ENCODE measurements around the gene TIGD3.
"Not testable (repeated sequence)": the region's sequence is repeated elsewhere in the genome, so short reads cannot be mapped to it uniquely, and the experiment has no call there.

TIGD3 gene

DNA sequence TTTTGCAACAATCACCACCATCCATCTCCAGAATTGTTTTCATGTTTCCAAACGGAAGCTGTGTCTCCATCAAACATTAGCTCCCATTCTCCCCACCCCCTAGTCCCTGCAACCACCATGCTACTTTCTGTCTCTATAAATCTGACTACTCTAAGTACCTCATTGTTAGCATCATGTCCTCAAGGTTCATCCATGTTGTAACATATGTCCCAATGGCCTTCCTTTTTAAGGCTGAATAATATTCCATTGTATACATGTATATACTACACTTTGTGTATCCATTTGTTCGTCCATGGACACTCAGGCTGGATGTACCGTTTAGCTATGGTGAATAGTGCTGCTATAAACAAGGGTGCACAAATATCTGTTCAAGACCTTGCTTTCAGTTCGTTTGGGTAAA, 29.1 kb upstream of the TIGD3 start:
- no peak for DNase-seq

DNA sequence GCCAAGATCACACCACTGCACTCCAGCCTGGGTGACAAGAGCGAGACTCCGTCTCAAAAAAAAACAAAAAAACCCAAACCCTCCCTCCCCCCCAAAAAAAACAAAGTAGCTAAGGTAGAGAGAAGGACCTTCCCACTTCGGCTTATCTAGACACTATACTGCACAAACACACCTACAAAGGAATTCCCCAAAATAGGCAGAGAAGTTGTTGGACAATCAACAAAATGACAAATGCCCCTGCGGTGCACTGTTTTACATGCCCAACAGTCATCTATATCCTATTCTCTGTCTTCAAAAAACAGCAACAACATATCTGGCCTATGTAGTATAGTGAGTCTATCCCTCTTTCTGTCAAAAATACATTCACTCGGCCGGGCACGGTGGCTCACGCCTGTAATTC, 27.5 kb upstream of the TIGD3 start:
- DNase-seq: no peak

DNA sequence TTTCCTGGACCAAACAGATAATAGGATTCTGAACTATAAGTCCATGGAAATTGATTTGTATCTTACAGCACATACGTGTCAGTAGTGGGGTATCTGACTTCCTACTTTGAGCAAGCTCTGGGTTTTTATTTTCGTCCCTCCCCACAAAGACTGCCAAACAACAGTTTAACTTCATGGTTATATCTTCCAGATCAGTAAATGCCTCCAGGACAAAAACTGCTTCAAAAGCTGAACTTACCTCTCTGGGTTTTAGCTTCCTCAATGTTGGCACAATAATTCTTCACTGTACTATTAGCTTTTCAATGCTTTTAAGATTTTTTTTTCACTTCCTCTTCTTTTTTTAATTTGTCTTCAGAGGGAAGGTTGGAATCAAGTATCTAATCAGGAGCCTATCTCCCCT, 25.1 kb upstream of the TIGD3 start:
- DNase-seq: no peak

DNA sequence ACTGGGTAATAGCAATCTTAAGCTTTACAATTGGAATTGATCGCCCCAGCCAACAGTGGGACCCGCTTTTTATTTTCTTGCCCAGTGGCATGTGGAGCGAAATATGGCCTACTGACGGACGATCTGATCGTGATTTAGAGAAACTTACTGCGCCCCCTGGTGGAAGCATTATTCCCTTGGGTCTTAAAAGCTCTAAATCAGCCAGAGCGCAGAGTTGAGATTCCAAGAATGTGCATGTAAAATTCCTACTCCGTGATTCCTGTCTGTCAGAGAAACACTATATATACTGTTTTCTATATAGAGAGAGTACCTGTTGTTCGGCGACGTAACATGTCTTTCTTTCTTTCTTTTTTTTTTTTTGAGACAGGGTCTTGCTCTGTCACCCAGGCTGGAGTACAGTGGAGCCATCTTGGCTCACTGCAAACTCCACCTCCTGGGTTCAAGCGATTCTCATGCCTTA, 24.6 kb upstream of the TIGD3 start:
- DNase-seq: peak; percentile 78 to 82

DNA sequence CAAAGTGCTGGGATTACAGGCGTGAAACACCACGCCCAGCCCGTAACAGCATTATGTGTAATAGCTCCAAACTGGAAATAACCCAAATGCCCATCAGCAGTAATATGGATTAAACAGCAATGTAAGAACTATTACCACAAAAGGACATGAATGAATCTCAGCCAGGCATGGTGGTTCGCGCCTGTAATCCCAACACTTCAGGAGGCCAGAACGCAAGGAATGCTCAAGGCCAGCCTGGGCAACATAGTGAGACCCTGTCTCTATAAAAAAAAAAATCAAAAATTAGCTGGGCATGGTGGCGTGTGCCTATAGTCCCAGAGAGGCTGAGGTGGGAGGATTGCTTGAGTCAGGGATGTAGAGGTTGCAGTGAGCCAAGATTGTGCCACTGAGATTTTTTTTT, 24.0 kb upstream of the TIGD3 start:
- DNase-seq: no peak

DNA sequence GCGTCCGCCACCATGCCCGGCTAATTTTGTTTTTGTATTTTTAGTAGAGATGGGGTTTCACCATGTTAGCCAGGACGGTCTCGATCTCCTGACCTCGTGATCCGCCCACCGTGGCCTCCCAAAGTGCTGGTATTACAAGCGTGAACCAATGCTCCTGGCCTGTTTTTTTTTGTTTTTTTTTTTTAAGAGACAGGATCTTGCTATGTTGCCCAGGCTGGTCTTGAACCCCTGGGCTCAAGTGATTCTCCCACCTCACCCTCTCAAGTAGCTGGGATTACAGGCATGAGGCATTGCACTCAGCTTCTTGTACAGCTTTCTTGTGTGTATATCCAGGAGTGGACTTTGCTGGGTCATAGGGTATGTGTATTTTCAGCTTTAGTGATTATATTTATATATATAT, 22.0 kb upstream of the TIGD3 start:
- DNase-seq: not testable (repeated sequence)

DNA sequence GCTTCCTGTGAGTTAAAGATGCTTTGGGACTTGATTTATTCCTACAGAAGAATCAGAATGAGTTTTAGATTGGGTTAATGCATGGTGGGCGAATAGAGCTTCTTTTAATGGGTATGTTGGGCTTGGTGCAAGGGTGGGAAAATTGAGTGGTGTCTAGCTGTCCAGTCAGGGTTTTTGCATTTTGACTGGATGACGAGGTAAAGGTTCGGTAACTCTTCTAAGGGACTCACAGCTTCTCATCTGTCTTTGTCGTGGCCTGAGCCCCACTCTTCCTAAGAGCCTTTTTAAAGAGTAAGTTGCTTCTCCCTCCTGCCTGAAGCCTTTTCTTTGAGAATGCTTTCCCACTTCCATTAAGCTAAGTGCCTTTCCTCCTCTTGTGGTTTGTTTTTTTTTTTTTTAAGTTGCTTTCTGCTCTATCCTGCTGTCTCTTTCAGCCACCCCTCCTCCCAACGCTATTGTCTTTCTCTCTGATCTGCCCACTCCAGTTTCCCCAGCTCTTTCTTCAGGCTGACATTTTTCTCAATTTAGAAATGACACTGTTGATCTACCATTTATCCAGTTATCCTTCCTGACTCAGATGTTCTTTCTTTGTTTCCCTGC, 19.8 kb upstream of the TIGD3 start:
- DNase-seq: no peak

DNA sequence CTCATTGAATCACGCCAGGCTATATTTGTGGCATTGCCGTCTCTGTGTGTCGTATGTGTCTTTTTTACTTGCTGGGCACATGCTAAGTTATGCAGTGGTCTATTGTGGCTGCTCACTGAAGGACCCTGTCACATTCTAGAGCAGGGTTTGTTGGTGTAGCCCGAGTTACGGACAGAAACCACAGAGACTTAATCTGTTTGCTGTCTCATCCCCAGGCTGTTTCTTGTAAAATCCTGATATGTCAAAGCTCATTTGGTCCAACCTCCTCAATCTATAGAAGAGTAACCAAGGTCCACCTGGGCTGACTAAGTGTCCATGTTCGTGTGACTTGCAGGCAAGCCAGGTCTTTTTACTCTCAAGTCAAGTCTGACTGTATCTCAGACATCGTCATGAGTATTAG, 15.9 kb upstream of the TIGD3 start:
- DNase-seq: no peak

DNA sequence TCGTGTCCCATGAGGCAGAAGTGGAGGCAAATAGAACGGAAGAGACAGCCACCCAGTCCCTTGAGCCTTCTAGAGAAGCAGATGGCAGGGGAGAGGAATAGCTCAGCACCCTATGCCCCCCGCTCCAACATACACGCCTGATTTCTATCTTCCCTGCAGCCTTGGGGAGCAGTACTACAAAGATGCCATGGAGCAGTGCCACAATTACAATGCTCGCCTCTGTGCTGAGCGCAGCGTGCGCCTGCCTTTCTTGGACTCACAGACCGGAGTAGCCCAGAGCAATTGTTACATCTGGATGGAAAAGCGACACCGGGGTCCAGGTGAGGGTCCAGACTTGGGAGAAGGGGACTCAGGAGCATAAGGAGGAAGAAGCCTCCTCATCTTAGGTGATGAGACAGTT, 14.3 kb upstream of the TIGD3 start:
- DNase-seq: no peak

DNA sequence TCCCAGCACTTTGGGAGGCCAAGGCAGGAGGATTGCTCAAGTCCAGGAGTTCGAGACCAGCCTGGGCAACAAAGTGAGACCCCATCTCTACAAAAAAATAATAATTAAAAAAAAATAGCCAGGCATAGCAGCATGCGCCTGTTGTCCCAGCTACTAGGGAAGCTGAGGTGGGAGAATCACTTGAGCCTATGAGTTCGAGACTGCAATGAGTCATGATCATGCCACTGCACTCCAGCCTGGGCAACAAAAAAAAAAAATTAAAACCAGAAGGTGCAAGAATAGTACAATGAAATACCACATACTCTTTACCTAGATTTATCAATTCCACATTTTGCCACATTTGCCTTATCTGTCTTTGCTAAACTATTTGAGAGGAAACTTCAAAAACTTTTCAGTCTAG, 12.7 kb upstream of the TIGD3 start:
- no peak for DNase-seq

DNA sequence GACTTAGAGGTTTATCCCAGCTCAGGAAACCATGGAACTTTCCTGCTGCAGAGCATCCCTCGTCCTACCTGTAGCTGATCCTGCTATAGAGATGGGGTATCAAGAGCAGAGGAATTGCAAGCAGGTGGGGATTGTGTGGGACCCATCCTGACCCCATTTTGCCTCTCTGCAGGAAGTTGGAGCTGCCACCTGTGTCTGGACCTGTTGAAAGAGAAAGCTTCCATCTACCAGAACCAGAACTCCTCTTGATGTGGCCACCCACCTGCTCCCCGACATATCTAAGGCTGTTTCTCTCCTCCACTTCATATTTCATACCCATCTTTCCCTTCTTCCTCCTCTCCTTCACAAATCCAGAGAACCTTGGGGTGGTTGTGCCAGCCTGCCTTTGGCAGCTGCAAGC, 3.0 kb upstream of the TIGD3 start:
- no peak for DNase-seq

DNA sequence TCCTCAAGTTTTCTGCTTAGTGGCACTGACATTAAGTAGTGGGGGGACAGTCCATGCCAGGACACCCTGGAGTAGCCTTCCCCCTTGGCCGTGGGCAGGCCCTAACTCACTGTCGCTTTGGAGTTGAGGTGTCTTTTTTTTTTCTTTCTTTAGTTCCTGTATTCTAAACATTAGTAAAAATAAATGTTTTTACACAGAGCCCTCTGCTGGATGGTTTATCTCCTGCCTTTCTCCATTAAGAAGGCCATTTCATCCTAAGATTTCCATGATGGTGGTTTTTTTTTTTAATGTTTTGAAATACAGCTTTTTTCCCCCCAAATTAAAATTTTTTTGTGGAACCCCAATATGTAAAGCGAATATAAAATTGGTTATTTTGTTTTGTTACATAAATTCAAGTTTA, 1.8 kb upstream of the TIGD3 start:
- DNase-seq: no peak

DNA sequence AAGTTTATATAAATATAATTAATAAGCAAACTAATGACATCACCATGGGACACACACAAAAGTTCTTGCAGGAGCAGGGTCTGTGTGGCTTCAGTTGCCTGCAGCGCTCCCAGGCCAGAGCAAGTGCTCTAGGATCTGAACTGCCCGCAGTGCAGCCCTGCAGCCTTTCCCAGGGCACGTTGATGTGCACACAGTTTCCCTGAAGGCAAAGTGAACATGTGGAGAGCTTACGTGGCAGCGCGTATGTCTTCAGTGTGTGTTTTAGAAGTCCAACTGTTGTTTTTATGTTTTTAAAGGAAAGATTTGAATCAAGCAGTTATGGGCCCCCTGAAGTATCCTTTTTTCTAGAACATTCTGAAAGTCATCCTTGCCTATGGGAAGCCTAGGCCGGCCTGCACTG, 1.2 kb upstream of the TIGD3 start:
- no peak for DNase-seq

DNA sequence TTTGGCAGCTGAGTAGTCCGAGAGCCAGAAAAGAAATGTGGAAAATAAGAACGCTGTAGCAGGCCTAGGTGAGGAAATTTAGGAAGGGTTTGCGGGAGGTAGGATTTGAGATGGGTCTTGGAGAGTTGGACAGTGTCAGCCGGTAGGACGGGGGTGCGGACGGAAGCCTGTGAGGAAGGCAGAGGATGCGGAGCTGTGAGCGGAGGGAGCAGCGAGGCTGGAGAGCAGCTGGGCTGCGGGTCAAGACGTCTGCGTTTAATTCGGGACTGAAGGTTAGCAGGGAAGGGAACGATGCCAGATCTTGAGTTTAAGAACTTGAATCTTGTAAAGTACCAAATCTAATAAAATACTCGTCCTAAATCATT, 669 bp upstream of the TIGD3 start:
- DNase-seq: no peak

DNA sequence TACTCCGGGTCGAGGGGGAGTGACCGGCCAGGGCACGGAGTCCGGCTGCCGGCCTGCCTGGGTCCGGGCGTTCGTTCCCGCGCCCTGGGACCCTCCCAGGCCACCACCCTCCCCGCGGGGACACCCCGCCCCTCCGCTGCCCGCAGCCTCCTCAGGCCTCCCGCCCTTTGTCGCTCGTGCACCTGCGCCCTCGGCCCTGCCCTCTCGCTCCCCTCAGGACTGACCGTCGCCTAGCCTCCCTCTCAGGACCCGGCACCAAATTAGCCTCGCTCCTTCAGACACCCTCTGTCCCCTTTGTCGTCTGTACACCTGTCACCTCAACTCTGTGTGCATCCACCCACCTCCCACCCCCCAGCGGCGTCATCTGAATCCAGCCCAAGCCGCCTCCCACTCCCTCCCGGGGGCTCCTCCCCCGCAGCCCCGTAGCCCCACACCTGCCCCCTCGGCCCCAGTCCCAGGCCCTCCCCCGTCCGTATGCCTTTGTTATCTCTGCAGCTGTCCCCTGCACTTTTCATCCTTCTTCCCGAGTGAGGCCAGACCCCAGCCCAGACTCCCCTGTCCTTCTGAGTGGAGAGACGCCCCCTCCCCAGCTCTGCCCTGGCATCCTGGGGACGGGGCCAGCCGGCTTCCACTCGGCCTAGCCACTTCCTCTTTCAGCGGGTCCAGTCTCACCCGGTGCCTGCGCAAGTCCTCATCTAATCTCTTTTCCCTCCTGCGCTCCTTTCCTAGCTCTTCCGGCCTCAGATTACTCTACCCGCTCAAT, 643 bp downstream of the TIGD3 start:
- DNase-seq: peak; percentile 56 to 63

DNA sequence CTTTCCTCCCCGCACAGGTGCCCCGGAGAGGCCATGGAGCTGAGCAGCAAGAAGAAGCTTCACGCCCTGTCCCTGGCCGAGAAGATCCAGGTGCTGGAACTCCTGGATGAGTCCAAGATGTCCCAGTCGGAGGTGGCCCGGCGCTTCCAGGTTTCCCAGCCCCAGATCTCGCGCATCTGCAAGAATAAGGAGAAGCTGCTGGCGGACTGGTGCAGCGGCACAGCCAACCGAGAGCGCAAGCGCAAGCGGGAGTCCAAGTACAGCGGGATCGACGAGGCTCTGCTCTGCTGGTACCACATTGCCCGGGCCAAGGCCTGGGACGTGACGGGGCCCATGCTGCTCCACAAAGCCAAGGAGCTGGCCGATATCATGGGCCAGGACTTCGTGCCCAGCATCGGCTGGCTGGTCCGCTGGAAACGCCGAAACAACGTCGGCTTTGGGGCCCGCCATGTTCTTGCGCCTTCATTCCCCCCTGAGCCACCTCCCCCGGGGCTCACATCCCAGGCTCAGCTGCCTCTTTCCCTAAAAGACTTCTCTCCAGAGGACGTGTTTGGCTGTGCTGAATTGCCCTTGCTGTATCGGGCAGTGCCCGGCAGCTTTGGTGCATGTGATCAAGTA, 1.3 kb downstream of the TIGD3 start:
- no peak for DNase-seq

DNA sequence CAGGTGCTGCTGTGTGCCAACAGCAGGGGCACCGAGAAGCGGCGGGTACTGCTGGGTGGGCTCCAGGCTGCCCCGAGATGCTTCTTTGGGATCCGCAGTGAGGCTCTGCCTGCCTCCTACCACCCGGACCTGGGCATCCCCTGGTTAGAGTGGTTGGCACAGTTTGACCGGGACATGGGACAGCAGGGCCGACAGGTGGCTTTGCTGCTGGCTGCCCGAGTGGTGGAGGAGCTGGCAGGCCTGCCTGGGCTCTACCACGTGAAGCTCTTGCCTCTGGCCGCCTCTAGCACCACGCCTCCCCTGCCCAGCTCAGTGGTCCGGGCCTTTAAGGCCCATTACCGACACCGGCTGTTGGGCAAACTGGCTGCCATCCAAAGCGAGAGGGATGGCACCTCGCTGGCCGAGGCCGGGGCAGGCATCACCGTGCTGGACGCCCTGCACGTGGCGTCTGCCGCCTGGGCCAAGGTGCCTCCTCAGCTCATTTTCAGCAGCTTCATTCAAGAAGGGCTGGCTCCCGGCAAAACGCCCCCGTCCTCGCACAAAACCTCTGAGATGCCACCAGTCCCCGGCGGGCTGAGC, 1.9 kb downstream of the TIGD3 start:
- no peak for DNase-seq

DNA sequence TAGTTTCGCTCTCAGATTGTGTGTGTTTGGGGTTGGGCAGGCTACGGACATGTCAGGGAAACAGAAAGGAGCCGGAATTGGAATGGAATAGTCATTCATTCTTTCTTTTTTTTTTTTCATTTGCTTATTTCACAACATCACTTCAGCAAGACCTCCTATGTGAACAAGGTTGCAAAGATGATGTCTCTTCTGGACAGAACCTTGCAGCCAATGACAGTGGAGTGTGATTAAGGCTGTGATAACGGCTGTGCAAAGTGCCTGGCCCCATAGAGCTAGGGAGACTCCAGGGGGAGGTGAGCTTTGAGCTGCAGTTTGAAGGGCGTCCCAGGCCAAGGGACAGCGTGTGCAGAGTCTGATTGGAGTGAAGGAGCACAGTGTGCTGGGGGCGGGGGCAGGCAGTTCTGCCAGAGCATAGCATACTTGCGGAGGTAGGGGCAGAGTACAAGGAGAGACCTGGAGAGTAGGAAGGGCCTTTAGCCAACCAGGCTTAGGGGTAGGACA, 3.4 kb downstream of the TIGD3 start:
- no peak for DNase-seq

DNA sequence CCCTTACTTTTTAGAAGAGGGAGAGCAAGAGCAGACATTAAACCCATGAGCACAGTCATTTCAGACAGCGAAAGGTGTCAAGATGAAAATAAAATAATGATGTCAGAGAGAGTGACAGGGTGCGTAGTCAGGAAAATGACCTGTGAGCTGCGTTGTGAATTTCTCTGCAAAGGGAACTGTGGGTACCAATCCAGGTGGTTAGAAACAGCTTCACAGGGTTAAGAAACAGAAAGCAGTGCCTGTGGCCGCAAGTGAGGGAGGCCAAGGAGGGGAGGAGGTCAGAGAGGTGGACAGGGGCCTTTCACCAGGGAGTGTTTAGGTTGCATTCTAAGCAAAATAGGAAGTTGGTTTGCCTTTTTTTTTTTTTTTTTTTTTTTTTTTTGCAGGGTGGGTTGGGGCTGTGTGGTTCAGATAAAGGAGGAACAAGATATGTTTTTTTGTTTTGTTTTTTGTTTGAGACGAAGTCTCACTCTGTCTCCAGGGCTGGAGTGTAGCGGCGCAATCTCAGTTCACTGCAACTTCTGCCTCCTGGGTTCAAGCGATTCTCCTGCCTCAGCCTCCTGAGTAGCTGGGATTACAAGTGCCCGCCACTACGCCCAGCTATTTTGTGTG, 7.9 kb downstream of the TIGD3 start:
- peak in 1 of 2 donors; percentile 53 for DNase-seq

DNA sequence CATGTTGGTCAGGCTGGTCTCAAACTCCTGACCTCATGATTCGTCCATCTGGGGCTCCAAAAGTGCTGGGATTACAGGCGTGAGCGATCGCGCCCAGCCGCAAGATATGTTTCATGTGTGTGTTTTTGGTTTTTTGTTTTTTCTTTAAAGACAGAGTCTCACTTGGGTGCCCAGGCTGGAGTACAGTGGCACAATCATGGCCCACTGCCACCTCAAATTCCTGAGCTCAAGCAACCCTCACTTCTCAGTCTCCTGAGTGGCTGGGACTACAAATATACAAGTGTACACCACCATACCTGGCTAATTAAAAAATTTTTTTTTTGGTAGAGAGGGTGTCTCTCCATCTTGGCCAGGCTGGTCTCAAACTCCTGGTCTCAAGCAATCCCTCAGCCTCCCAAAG, 8.4 kb downstream of the TIGD3 start:
- no peak for DNase-seq

DNA sequence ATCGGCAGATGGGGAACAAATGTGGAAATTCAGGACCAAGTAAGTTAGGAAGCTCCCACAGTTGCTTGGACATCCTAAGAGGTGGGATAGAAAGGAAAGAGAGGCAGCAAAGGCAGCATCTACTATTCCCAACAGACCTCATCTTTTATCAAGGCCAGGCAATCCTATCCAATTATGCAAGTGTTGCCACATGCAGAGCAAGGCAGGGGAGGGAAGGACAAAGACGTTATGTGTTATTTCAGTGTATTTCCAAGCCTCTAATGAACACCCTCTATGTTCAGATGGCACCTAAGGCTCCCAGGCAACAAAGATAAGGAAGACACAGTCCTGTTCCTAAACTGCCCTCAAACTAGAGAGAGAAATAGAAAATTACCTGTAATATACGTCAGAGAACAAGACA, 9.2 kb downstream of the TIGD3 start:
- no peak for DNase-seq

DNA sequence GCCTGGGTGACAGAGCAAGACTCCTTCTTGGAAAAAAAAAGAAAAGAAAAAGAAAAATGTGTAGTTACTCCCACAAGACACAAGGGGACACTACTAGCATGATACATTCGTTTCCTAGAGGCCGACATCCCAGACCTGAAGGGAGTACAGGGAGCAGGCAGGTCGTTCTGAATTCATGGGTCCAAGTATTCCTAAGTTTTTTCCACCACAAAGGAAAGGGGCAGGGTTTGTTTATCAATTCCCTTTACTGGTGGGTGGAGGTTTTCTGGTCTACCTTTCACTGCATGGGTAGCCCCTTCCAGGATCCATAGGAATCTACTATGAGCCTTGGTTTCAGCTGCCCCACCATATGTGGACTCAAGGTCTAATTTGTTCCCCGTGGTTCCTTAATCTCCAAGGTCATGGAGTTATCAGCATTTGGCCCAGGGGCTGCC, 11.8 kb downstream of the TIGD3 start:
- peak; percentile 46 to 70 for DNase-seq

DNA sequence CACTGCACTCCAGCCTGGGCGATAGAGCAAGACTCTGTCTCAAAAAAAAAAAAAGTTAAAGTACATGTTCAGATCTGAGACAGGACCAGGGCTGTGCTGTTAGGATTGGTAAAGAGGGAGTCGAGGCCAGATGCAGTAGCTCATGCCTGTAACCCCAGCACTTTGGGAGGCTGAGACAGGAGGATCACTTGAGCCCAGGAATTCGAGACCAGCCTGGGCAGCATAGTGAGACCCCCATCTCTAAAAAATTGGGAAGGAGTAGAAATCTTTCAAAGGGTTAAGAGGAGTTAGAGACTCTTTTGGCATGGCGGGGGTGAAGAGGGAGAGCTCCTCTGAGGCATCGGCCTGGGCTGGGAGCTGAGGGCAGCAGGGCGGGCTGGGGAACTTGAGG, 16.1 kb downstream of the TIGD3 start:
- DNase-seq: no peak
